Natural killer cell (primary cell): ENCODE measurements around the gene C16orf78. TPM values are rescaled to one million over a fixed set of nuclear protein-coding genes. Genes with fewer than 3 reads are reported as not detected.

Source experiments
- ATAC-seq, 3 donors: fragments of 150-1000 bp in 2 of 3; fragments of 200-7000 bp in 1 of 3; cut with Tn5 transposase; 1 replicate in 1 of 3; 2 replicates in 2 of 3; pipeline ENCODE4 v1.10.0; 2021; ENCODE audit warnings: mild to moderate bottlenecking in 2 of 3, moderate library complexity in 2 of 3
- DNase-seq, 2 donors: peaks; one replicate each; pipeline versions ENCODE4 v3.0.0 to v3.0.0-alpha.2; 2013 to 2021; ENCODE audit warnings: mixed read lengths in 1 of 2
- H3K27ac ChIP-seq: one replicate; pipeline ENCODE4 v1.5.1; 2013; ENCODE audit warnings: mild to moderate bottlenecking, low read length
- H3K27me3 ChIP-seq: one replicate; pipeline ENCODE4 v1.6.1; 2013; ENCODE audit warnings: low read length; ENCODE audit not compliant: control insufficient read depth, insufficient read depth
- H3K36me3 ChIP-seq: one replicate; pipeline ENCODE4 v1.6.1; 2013; ENCODE audit warnings: low read length; ENCODE audit not compliant: control insufficient read depth, insufficient read depth
- H3K4me1 ChIP-seq: one replicate; pipeline ENCODE4 v1.6.1; 2013; ENCODE audit warnings: low read length; ENCODE audit not compliant: control insufficient read depth, insufficient read depth
- H3K4me3 ChIP-seq: one replicate; pipeline ENCODE4 v1.5.1; 2013; ENCODE audit warnings: low read length
- H3K9me3 ChIP-seq: one replicate; pipeline ENCODE4 v1.6.1; 2013; ENCODE audit warnings: low read length; ENCODE audit not compliant: control insufficient read depth, insufficient read depth
- H3K27ac Mint-ChIP-seq, 2 donors: one replicate each; pipeline ENCODE4 v1.8.0; 2022; ENCODE audit warnings: mild to moderate bottlenecking in 2 of 2, mixed read lengths in 2 of 2, moderate library complexity in 1 of 2
- H3K27me3 Mint-ChIP-seq, 2 donors: one replicate each; pipeline ENCODE4 v1.8.0; 2022; ENCODE audit warnings: low read depth in 2 of 2, mixed read lengths in 2 of 2
- H3K36me3 Mint-ChIP-seq: one replicate; pipeline ENCODE4 v1.8.0; 2022; ENCODE audit warnings: mixed read lengths
- H3K4me1 Mint-ChIP-seq, 2 donors: one replicate each; pipeline ENCODE4 v1.8.0; 2022; ENCODE audit warnings: mixed read lengths in 2 of 2
- H3K4me3 Mint-ChIP-seq: one replicate; pipeline ENCODE4 v1.8.0; 2022; ENCODE audit warnings: mild to moderate bottlenecking, moderate library complexity, mixed read lengths
- H3K9me3 Mint-ChIP-seq, 2 donors: one replicate each; pipeline ENCODE4 v1.8.0; 2022; ENCODE audit warnings: mixed read lengths in 2 of 2
- CTCF ChIP-seq: fragments of 200-600 bp; IDR thresholded peaks from one replicate; pipeline ENCODE4 v1.8.0; 2022; ENCODE audit warnings: antibody characterized with exemption
- WGBS: methylation state at CpG from one replicate; pipeline ENCODE4 v1.1.7; 2013; ENCODE audit warnings: missing lambda C conversion rate; ENCODE audit not compliant: insufficient coverage; 5-methylcytosine and 5-hydroxymethylcytosine counted together
- intact Hi-C: fragments of 100-400 bp; cut with micrococcal nuclease; formaldehyde crosslinking; loops from one replicate; pipeline ENCODE4 v1.14.2; 2022
- total RNA-seq, 4 donors: library from RNA; stranded (reverse); fragments of 120-200 nt in 1 of 4; gene quantifications; one replicate each; pipeline versions ENCODE4 v1.2.3 to v1.2.4, GENCODE V29; 2013 to 2022

Gene C16orf78
- total RNA-seq, 3 donors from 2014 or later (not counting 1 experiment from before 2014, with no cell fraction given) = not detected

- Mint-ChIP-seq H3K9me3 (no peaks in the 10 kb centered on the region), H3K36me3 (no peaks in the 10 kb centered on the region), H3K4me3 (no peak overlapping the region), H3K4me1 (no peaks in the 10 kb centered on the region), H3K27me3 (peaks cover 6 to 18% of the 10 kb centered on the region in 2 donors), H3K27ac (no peak overlapping the region)
- ATAC-seq = no peak
- WGBS = 93% methylated on average over 4 of the region's 4 CpGs
- intact Hi-C loops = no loop called here
- Histone ChIP-seq H3K36me3 (no peaks in the 10 kb centered on the region), H3K27me3 (peaks cover 2% of the 10 kb centered on the region), H3K4me3 (no peak overlapping the region), H3K4me1 (no peaks in the 10 kb centered on the region), H3K27ac (no peak overlapping the region), H3K9me3 (no peaks in the 10 kb centered on the region)
- no peak for TF ChIP-seq CTCF
- DNase-seq = no peak
These were observed 31.9 kb upstream of the C16orf78 start for GRCh38 chr16:49341706-49342105.

DNA sequence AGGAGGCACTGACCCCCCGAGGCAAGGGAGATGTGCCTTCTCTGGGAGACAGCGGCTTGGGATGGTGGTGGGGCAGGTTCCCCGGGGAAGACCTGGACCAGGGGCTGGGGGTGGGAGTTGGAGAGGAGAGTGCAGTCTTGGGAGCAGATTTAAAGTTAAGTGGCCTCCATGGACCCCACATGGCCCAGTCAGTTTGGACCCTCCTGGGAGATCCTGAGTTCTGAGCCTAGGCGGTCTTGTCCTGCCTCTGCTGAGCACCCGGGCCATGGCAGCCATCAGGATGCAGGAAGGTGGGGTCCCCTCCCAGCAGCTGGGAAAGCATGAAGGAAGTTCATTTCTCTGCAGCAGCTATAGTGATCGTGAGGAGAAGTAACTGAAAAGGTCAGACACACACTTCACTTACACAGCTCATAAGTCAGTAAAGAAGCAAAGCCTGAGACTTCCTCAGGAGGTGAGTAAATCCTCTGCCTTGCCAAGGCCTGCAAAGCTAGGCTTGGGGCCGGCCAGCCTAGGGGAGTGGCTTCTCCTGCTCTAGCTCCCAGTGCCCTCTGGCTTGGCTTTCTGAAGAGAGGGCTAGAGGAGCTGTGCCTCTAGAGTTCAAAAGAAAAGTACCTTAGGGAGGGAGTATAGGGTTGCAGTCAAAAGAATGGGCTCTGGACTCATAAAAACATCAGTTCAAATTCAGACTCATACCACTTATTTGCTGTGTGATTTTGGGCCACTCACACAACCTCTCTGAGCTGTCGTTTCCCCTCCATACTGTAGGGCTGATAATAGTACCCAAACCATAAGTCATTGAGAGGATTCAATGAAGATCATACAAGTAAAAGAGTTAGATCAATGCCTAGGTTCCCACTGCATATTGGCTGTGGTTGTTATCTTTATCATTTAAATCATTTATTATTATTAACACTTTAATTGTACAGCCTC lies 31.0 kb upstream of the C16orf78 start:
- 49% methylated on average over 8 of the region's 8 CpGs for WGBS

GRCh38 chr16:49343291-49343690 lies 30.3 kb upstream of the C16orf78 start:
- DNase-seq = no peak
- Histone ChIP-seq H3K27ac (no peak overlapping the region), H3K36me3 (no peaks in the 10 kb centered on the region), H3K9me3 (no peaks in the 10 kb centered on the region), H3K27me3 (peaks cover 2% of the 10 kb centered on the region), H3K4me3 (no peak overlapping the region), H3K4me1 (no peaks in the 10 kb centered on the region)
- Mint-ChIP-seq H3K4me3 (no peak overlapping the region), H3K9me3 (no peaks in the 10 kb centered on the region), H3K36me3 (no peaks in the 10 kb centered on the region), H3K4me1 (no peaks in the 10 kb centered on the region), H3K27me3 (peaks cover 6 to 16% of the 10 kb centered on the region in 2 donors), H3K27ac (no peak overlapping the region)
- WGBS = 82% methylated on average over 3 of the region's 4 CpGs
- no peak for TF ChIP-seq CTCF
- no peak for ATAC-seq
- intact Hi-C loops = no loop called here

More for the DNA sequence above, 31.0 kb upstream of the C16orf78 start:
- Mint-ChIP-seq H3K36me3 (no peaks in the 10 kb centered on the region), H3K4me3 (no peak overlapping the region), H3K4me1 (no peaks in the 10 kb centered on the region), H3K27ac (no peak overlapping the region), H3K27me3 (peaks cover 6 to 18% of the 10 kb centered on the region in 2 donors), H3K9me3 (no peaks in the 10 kb centered on the region)
- TF ChIP-seq CTCF = no peak
- no peak for ATAC-seq
- H3K27me3 ChIP-seq = peaks cover 2% of the 10 kb centered on the region
- no peak for DNase-seq
- H3K4me1 ChIP-seq = no peaks in the 10 kb centered on the region
- H3K4me3 ChIP-seq = no peak overlapping the region
- no peak overlapping the region for H3K27ac ChIP-seq
- no peaks in the 10 kb centered on the region for H3K9me3 ChIP-seq
- no peaks in the 10 kb centered on the region for H3K36me3 ChIP-seq
- intact Hi-C loops = no loop called here
